Heart left ventricle (tissue), 16 donors: ENCODE data around the gene NLE1. TPM values are rescaled to one million over a fixed set of nuclear protein-coding genes. Genes with fewer than 3 reads are reported as not detected.

Source experiments
- ATAC-seq, 4 donors: fragments of 200-7000 bp; cut with Tn5 transposase; one replicate each; pipeline ENCODE4 v1.9.1; 2020 to 2022; ENCODE audit warnings: moderate library complexity in 4 of 4, mild to moderate bottlenecking in 3 of 4, moderate number of reproducible peaks in 1 of 4
- DNase-seq, 5 donors: peaks; one replicate each; pipeline ENCODE4 v3.0.0-alpha.2; 2020
- H3K27ac ChIP-seq, 12 donors: fragments of 200-600 bp; sonication (generic) in 4 of 12; one replicate each; pipeline versions ENCODE4 v1.5.0 to v1.8.0; 2016 to 2022; ENCODE audit warnings: mild to moderate bottlenecking in 2 of 12
- H3K27me3 ChIP-seq, 9 donors: fragments of 200-600 bp; sonication (generic) in 2 of 9; one replicate each; pipeline versions ENCODE4 v1.5.1 to v1.8.0; 2016 to 2022; ENCODE audit warnings: mild to moderate bottlenecking in 3 of 9
- H3K36me3 ChIP-seq, 9 donors: fragments of 200-600 bp; sonication (generic) in 2 of 9; one replicate each; pipeline versions ENCODE4 v1.5.0 to v1.8.0; 2018 to 2022; ENCODE audit warnings: mild to moderate bottlenecking in 2 of 9
- H3K4me1 ChIP-seq, 12 donors: fragments of 200-600 bp; sonication (generic) in 4 of 12; one replicate each; pipeline versions ENCODE4 v1.5.0 to v1.8.0; 2016 to 2022; ENCODE audit warnings: mild to moderate bottlenecking in 3 of 12
- H3K4me3 ChIP-seq, 12 donors: fragments of 200-600 bp; sonication (generic) in 4 of 12; one replicate each; pipeline versions ENCODE4 v1.5.0 to v1.8.0; 2017 to 2022; ENCODE audit warnings: mild to moderate bottlenecking in 9 of 12, moderate library complexity in 4 of 12
- H3K9me3 ChIP-seq, 12 donors: fragments of 200-600 bp; sonication (generic) in 4 of 12; one replicate each; pipeline versions ENCODE4 v1.5.0 to v1.8.0; 2016 to 2022; ENCODE audit warnings: mild to moderate bottlenecking in 1 of 12
- CTCF ChIP-seq, 12 donors: fragments of 200-600 bp; sonication (generic) in 4 of 12; IDR thresholded peaks; one replicate each; pipeline versions ENCODE4 v1.5.0 to v1.8.0; 2018 to 2022; ENCODE audit warnings: antibody characterized with exemption in 12 of 12, mild to moderate bottlenecking in 5 of 12
- POLR2A ChIP-seq, 2 donors: fragments of 450-650 bp; IDR thresholded peaks; one replicate each; pipeline ENCODE4 v1.6.1; 2017; ENCODE audit warnings: antibody characterized with exemption in 2 of 2, mild to moderate bottlenecking in 2 of 2, moderate library complexity in 2 of 2
- WGBS, 4 donors: extraction: QIAGEN DNeasy Blood & Tissue Kit in 2 of 4; methylation state at CpG; one replicate each; pipeline versions ENCODE4 v1.1.5 to v1.1.7; 2013 to 2018; 5-methylcytosine and 5-hydroxymethylcytosine counted together
- intact Hi-C, 10 donors: fragments of 100-400 bp; cut with DNase I; formaldehyde crosslinking; loops; one replicate each; pipeline versions ENCODE4 v1.11.1 to v1.14.2; 2022
- polyA plus RNA-seq, 2 donors: library from polyadenylated mRNA; stranded (reverse); fragments of 200-250 nt; gene quantifications; one replicate each; pipeline ENCODE4 v1.2.3, GENCODE V29; 2013
- total RNA-seq, 9 donors: library from RNA; depleted of rRNA in 2 of 9; stranded (reverse); fragments of >200 nt in 2 of 9; fragmentation: NEBNext Ultra II Directional in 3 of 9; extraction: Animal tissue kit (Norgen Biotek cat#: 25700) in 3 of 9; gene quantifications; one replicate each; pipeline versions ENCODE4 v1.1.0 to v1.2.4, GENCODE V29; 2016 to 2023
- donor health status: ischemic (EF 13 %, LVEDD 7.1; RV severe dilation, severe dysfunction).
- donor health status: healthy with polysubstance abuse.
- donor health status: DM: no; HTN: yes; CAD: no.
- donor health status: DM: no; HTN: no; CAD: no.
- donor health status: ischemic (EF 25% LVEDD 6.9; RV normal size, moderate dysfunction).
- donor health status: ischemic (EF 25% LVEDD 5.7; RV mildly dilated, moderate dysfunction).
- donor health status: healthy.
- donor health status: DM: yes; HTN: yes; CAD: no.
- donor health status: ischemic (EF 35%, LVEDD 5.7; RV mildly dilated, moderate dysfunction).
- donor health status: nonischemic (EF 11% LVEDD 7.7; RV severe dilation, severe dysfunction).
- donor health status: DM: yes; HTN: yes; CAD: no.
- donor health status: PGD.
- donor health status: ischemic (EF 29% LVEDD 5.4; RV normal size, mild dysfunction).
- donor health status: nonischemic (EF 23%, LVEDD 6.1; RV moderate dilation, normal function).

Gene NLE1
- total and polyA plus RNA-seq, 11 donors, result 1.8 to 8.5 (median 4.2) TPM

DNA sequence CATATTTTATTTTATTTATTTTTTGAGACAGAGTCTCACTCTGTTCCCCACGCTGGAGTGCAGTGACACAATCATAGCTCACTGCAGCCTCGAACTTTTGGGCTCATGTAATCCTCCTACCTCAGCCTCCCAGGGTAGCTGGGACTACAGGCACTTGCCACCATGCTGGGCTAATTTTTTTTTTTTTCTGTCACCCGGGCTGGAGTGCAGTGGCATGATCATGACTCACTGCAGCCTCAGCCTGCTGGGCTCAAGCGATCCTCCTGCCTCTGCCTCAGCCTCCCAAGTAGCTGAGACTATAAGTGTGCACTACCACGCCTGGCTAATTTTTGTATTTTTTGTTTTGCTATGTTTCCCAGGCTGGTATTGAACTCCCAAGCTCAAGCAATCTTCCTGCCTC lies 22.6 kb upstream of the NLE1 start:
- WGBS, 4 donors, result 70 to 86% (median 74%) methylated on average over 5 of the region's 5 CpGs
- Histone ChIP-seq H3K4me3 (no peak overlapping the region), H3K27me3 (no peaks in the 10 kb centered on the region), H3K4me1 (peaks cover 0 to 17% (median 0%) of the 10 kb centered on the region in 12 donors), H3K36me3 (peaks cover 0 to 83% (median 20%) of the 10 kb centered on the region in 9 donors), H3K27ac (no peak overlapping the region), H3K9me3 (no peaks in the 10 kb centered on the region)
- DNase-seq, result no peak
- ATAC-seq, result no peak
- no peak for TF ChIP-seq POLR2A (IDR thresholded peaks at IDR 0.05)
- no peak for TF ChIP-seq CTCF (IDR thresholded peaks at IDR 0.05)
- intact Hi-C loops, result loop anchor here in 4 of 10 donors (5.0 to 10.0 kb wide), 4 partner anchors 363 to 580 kb away; partner anchors contain the start of gene SLFN12L (in 1 of the 4)

- peaks cover 0 to 17% (median 0%) of the 10 kb centered on the region in 12 donors for H3K4me1 ChIP-seq
- no peak overlapping the region for H3K27ac ChIP-seq
- no peak for ATAC-seq
- H3K4me3 ChIP-seq, result no peak overlapping the region
- H3K27me3 ChIP-seq, result no peaks in the 10 kb centered on the region
- TF ChIP-seq CTCF (IDR thresholded peaks at IDR 0.05) (no peak), POLR2A (IDR thresholded peaks at IDR 0.05) (no peak)
- WGBS, 4 donors, result 90 to 93% (median 93%) methylated on average over 5 to 7 of the region's 7 CpGs
- peaks cover 0 to 83% (median 26%) of the 10 kb centered on the region in 9 donors for H3K36me3 ChIP-seq
- DNase-seq, result no peak
- no peaks in the 10 kb centered on the region for H3K9me3 ChIP-seq
- intact Hi-C loops, result loop anchor here in 2 of 10 donors (10.0 kb wide), 1 partner anchor 581 kb away; no protein-coding TSS in a partner anchor
These were observed 21.8 kb upstream of the NLE1 start for GRCh38 chr17:35163886-35164285.

- Histone ChIP-seq H3K9me3 (no peaks in the 10 kb centered on the region), H3K27me3 (no peaks in the 10 kb centered on the region), H3K4me3 (no peak overlapping the region), H3K4me1 (peaks cover 0 to 17% (median 0%) of the 10 kb centered on the region in 12 donors), H3K27ac (no peak overlapping the region), H3K36me3 (peaks cover 0 to 83% (median 17%) of the 10 kb centered on the region in 9 donors)
- intact Hi-C loops, result loop anchor here in 2 of 10 donors (10.0 kb wide), 1 partner anchor 582 kb away; no protein-coding TSS in a partner anchor
- ATAC-seq (no peak), DNase-seq (no peak)
- TF ChIP-seq CTCF (IDR thresholded peaks at IDR 0.05), result no peak
- no peak for TF ChIP-seq POLR2A (IDR thresholded peaks at IDR 0.05)
- 89 to 93% (median 91%) methylated on average over 4 of the region's 4 CpGs for WGBS, 4 donors
These were observed 20.7 kb upstream of the NLE1 start for GRCh38 chr17:35162755-35163154.

GRCh38 chr17:35161281-35161761 lies 19.2 kb upstream of the NLE1 start:
- peaks cover 0 to 89% (median 18%) of the 10 kb centered on the region in 9 donors for H3K36me3 ChIP-seq
- peaks cover 0 to 17% (median 0%) of the 10 kb centered on the region in 12 donors for H3K4me1 ChIP-seq
- ATAC-seq (peak in 1 of 4 donors; percentile 18), DNase-seq (no peak)
- H3K4me3 ChIP-seq, result no peak overlapping the region
- peak overlapping the region in 1 of 12 donors; percentile 70 for H3K27ac ChIP-seq
- intact Hi-C loops, result loop anchor here in 2 of 10 donors (10.0 kb wide), 1 partner anchor 583 kb away; no protein-coding TSS in a partner anchor
- no peak for TF ChIP-seq CTCF (IDR thresholded peaks at IDR 0.05)
- no peak for TF ChIP-seq POLR2A (IDR thresholded peaks at IDR 0.05)
- WGBS, 4 donors, result 72 to 76% (median 74%) methylated on average over 3 of the region's 3 CpGs
- no peaks in the 10 kb centered on the region for H3K27me3 ChIP-seq
- H3K9me3 ChIP-seq, result no peaks in the 10 kb centered on the region
